ENCODE results near the gene SNAPC3. TPM values are rescaled to one million over a fixed set of nuclear protein-coding genes. Genes with fewer than 3 reads are reported as not detected.

Gene SNAPC3
- total RNA-seq, 1 experiment from 2014 or later, result 21.9 TPM

GRCh38 chr9:15400281-15400941 is 22.3 kb upstream of the SNAPC3 start:
- no peaks in the 10 kb centered on the region for H3K36me3 Mint-ChIP-seq (ENCODE audit: insufficient read depth, unreplicated experiment)
- ChIA-PET CTCF (interaction anchor here (0.9 to 1.1 kb wide), 2 partner anchors 16 to 97 kb away, joined by 3 read pairs; no protein-coding TSS in a partner anchor), POLR2A (no interaction called here)
- DNase-seq (ENCODE audit: unreplicated experiment), result no peak
- no peaks in the 10 kb centered on the region for H3K27me3 Mint-ChIP-seq (ENCODE audit: insufficient read depth, unreplicated experiment)
- BruUV-seq (replicated peaks), result no TSS peak
- no peak for TF ChIP-seq CTCF (IDR thresholded peaks at IDR 0.05; ENCODE audit: unreplicated experiment)
- intact Hi-C loops (cut with micrococcal nuclease), result no loop called here
- H3K4me1 Mint-ChIP-seq (ENCODE audit: insufficient read depth, unreplicated experiment), result no peaks in the 10 kb centered on the region
- no peak overlapping the region for H3K4me3 Mint-ChIP-seq (ENCODE audit: unreplicated experiment)
- no peak overlapping the region for H3K27ac Mint-ChIP-seq (ENCODE audit: low read depth, unreplicated experiment)
- no peaks in the 10 kb centered on the region for H3K9me3 Mint-ChIP-seq (ENCODE audit: unreplicated experiment)

GRCh38 chr9:15401266-15401665 is 21.4 kb upstream of the SNAPC3 start:
- peak; percentile 22 for DNase-seq (ENCODE audit: unreplicated experiment)
- no peaks in the 10 kb centered on the region for H3K27me3 Mint-ChIP-seq (ENCODE audit: insufficient read depth, unreplicated experiment)
- H3K4me1 Mint-ChIP-seq (ENCODE audit: insufficient read depth, unreplicated experiment), result no peaks in the 10 kb centered on the region
- POLR2A ChIA-PET, result no interaction called here
- no peaks in the 10 kb centered on the region for H3K9me3 Mint-ChIP-seq (ENCODE audit: unreplicated experiment)
- no TSS peak for BruUV-seq (replicated peaks)
- CTCF ChIA-PET, result interaction anchor here (1.1 kb wide), 1 partner anchor 98 kb away, joined by 3 read pairs; no protein-coding TSS in a partner anchor
- intact Hi-C loops (cut with micrococcal nuclease), result no loop called here
- TF ChIP-seq CTCF (IDR thresholded peaks at IDR 0.05; ENCODE audit: unreplicated experiment), result no peak
- H3K36me3 Mint-ChIP-seq (ENCODE audit: insufficient read depth, unreplicated experiment), result no peaks in the 10 kb centered on the region
- H3K4me3 Mint-ChIP-seq (ENCODE audit: unreplicated experiment), result no peak overlapping the region
- no peak overlapping the region for H3K27ac Mint-ChIP-seq (ENCODE audit: low read depth, unreplicated experiment)

GRCh38 chr9:15403155-15403554 is 19.5 kb upstream of the SNAPC3 start:
- CTCF ChIA-PET, result interaction anchor here (0.6 kb wide), 1 partner anchor 22 kb away, joined by 6 read pairs; no protein-coding TSS in a partner anchor
- Mint-ChIP-seq H3K36me3 (ENCODE audit: insufficient read depth, unreplicated experiment) (no peaks in the 10 kb centered on the region), H3K27me3 (ENCODE audit: insufficient read depth, unreplicated experiment) (no peaks in the 10 kb centered on the region), H3K9me3 (ENCODE audit: unreplicated experiment) (no peaks in the 10 kb centered on the region), H3K4me1 (ENCODE audit: insufficient read depth, unreplicated experiment) (no peaks in the 10 kb centered on the region), H3K27ac (ENCODE audit: low read depth, unreplicated experiment) (no peak overlapping the region), H3K4me3 (ENCODE audit: unreplicated experiment) (no peak overlapping the region)
- intact Hi-C loops (cut with micrococcal nuclease), result no loop called here
- peak; percentile 43 for DNase-seq (ENCODE audit: unreplicated experiment)
- peak; percentile 25 for TF ChIP-seq CTCF (IDR thresholded peaks at IDR 0.05; ENCODE audit: unreplicated experiment)
- BruUV-seq (replicated peaks), result no TSS peak
- POLR2A ChIA-PET, result no interaction called here

- H3K4me3 Mint-ChIP-seq (ENCODE audit: unreplicated experiment), result no peak overlapping the region
- no peaks in the 10 kb centered on the region for H3K36me3 Mint-ChIP-seq (ENCODE audit: insufficient read depth, unreplicated experiment)
- H3K4me1 Mint-ChIP-seq (ENCODE audit: insufficient read depth, unreplicated experiment), result no peaks in the 10 kb centered on the region
- CTCF ChIA-PET, result interaction anchor here (1.4 kb wide), 1 partner anchor 200 kb away, joined by 3 read pairs; no protein-coding TSS in a partner anchor
- no peak for TF ChIP-seq CTCF (IDR thresholded peaks at IDR 0.05; ENCODE audit: unreplicated experiment)
- DNase-seq (ENCODE audit: unreplicated experiment), result no peak
- no peak overlapping the region for H3K27ac Mint-ChIP-seq (ENCODE audit: low read depth, unreplicated experiment)
- no peaks in the 10 kb centered on the region for H3K27me3 Mint-ChIP-seq (ENCODE audit: insufficient read depth, unreplicated experiment)
- intact Hi-C loops (cut with micrococcal nuclease), result no loop called here
- POLR2A ChIA-PET, result no interaction called here
- no TSS peak for BruUV-seq (replicated peaks)
- no peaks in the 10 kb centered on the region for H3K9me3 Mint-ChIP-seq (ENCODE audit: unreplicated experiment)
Measured at GRCh38 chr9:15404171-15404570, 18.5 kb upstream of the SNAPC3 start.
